Stimulated activated naive CD8-positive, alpha-beta T cell treated with anti-CD3 and anti-CD28 coated beads, Interleukin-15, Interleukin-2, amounts not matched to agents 100 ng/mL and 50 ng/mL, for 24 hours (primary cell): ENCODE measurements around the gene C18orf54.
"Not testable (repeated sequence)": the region's sequence is repeated elsewhere in the genome, so short reads cannot be mapped to it uniquely, and the experiment has no call there.

Experiments
- H3K27ac Mint-ChIP-seq: one replicate; pipeline ENCODE4 v1.8.0; 2021; ENCODE audit warnings: mild to moderate bottlenecking, mixed read lengths
- H3K27me3 Mint-ChIP-seq: one replicate; pipeline ENCODE4 v1.8.0; 2021; ENCODE audit warnings: mixed read lengths
- H3K36me3 Mint-ChIP-seq: one replicate; pipeline ENCODE4 v1.8.0; 2021; ENCODE audit warnings: low read depth, mixed read lengths
- H3K4me1 Mint-ChIP-seq: one replicate; pipeline ENCODE4 v1.8.0; 2021; ENCODE audit warnings: low read depth, mixed read lengths
- H3K4me3 Mint-ChIP-seq: one replicate; pipeline ENCODE4 v1.8.0; 2021; ENCODE audit warnings: mild to moderate bottlenecking, mixed read lengths
- H3K9me3 Mint-ChIP-seq: one replicate; pipeline ENCODE4 v1.8.0; 2021; ENCODE audit warnings: mixed read lengths

C18orf54 gene

DNA sequence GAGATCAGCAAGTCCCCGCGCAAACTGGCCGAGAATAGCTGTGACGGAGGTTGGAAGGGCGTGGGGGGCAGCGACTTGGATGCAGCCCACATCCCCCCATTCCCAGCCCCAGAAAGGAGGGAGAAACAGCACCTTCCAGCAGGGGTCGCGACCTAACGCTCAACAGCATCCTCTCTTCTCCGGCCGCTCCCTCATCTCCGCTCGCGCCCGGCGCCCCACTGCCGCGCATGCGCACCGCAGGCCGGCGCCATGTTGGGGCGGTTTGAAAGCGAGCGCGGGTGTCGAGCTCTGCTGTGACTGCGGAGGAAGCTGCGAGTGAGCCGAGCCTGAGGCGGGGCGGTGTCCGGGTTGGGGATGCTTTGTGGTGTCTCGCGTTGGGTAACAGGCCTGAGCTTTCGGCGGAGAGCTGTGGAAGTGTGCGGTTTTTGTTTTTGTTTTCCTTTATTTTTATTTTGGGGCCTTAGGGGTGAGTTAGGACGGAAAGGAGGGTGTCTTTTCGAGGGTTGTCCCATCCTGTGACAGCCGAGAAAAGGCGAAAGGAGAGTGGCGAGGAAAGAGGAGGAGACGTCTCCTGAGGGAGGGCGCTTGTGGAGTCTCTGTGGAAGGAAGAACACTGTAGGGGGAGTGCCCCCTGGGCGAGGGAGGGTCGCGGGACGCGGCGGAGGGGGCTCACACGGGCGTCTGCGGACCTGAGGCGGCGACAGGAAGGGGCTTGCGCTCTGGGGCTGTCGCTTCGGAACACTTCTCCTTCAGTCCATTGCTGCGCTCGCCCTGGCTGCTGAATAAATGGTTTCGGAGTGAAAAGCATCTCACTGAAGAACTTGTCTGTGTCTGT lies at the start of gene C18orf54, which contains the start of gene STARD6:
TSS of gene C18orf54 (plus strand) at position 247 of the 835 bp plus-strand sequence. CDS start 2,667 bp downstream, outside the sequence.
TSS of gene STARD6 (minus strand) at position 199 of the 835 bp plus-strand sequence. CDS start 3,285 bp downstream, outside the sequence.
- H3K9me3 Mint-ChIP-seq = no peaks in the 10 kb centered on the region
- peaks cover 6% of the 10 kb centered on the region for H3K27me3 Mint-ChIP-seq
- H3K36me3 Mint-ChIP-seq = peaks cover 24% of the 10 kb centered on the region
- H3K4me3 Mint-ChIP-seq = peak within 1 kb of the TSS; percentile 93
- H3K27ac Mint-ChIP-seq = peak within 1 kb of the TSS; percentile 94
- peaks cover 19% of the 10 kb centered on the region for H3K4me1 Mint-ChIP-seq

DNA sequence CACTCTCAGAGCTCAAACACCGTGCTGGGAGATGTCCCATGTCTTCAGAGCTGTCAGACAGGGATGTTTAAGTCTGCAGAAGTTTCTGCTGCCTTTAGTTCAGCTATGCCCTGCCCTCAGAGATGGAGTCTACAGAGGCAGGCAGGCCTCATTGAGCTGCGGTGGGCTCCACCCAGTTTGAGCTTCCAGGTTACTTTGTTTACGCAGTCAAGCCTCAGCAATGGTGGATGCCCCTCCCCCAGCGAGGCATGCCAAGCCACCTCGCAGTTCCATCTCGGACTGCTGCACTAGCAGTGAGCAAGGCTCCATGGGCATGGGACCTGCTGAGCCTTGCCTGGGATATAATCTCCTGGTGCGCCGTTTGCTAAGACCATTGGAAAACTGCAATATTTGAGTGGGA lies 48.1 kb upstream of the C18orf54 start:
- not testable (repeated sequence) for H3K27ac Mint-ChIP-seq

DNA sequence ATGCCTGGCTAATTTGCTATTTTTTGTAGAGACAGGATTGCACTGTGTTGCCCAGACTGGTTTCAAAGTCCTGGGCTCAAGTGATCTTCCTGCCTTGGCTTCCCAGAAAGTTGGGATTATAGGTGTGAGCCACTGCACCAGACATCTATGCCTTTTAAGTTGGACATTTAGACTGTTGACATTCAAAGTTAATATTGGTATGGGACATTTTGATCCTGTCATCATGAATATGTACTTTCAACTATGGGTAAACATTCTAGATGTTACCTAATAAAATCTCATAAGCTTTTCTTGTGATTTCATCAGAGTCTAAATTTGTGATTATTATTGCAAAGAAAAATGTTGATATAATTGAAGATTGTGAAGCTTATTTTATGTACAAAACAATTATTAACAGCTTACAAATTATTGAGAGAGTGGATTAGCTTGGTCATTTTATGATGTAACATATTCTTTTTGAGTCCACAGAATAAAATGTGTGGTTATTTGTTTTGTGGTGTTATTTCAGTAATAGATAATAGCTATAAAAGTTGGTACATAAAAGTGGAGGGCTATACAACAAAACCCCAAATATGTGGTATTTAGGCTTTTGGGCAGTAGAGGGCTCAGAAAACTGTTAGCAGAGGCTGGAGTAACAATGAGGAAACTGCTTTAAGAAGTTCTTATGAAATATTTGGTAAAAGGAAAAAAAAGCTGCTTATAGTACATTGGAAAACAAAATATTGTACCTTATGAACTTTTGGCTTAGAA lies 41.5 kb upstream of the C18orf54 start:
- no peaks in the 10 kb centered on the region for H3K36me3 Mint-ChIP-seq

More for the DNA sequence above, 48.1 kb upstream of the C18orf54 start:
- H3K9me3 Mint-ChIP-seq, H3K4me3 Mint-ChIP-seq, H3K27me3 Mint-ChIP-seq, H3K36me3 Mint-ChIP-seq, H3K4me1 Mint-ChIP-seq: not testable (repeated sequence)

DNA sequence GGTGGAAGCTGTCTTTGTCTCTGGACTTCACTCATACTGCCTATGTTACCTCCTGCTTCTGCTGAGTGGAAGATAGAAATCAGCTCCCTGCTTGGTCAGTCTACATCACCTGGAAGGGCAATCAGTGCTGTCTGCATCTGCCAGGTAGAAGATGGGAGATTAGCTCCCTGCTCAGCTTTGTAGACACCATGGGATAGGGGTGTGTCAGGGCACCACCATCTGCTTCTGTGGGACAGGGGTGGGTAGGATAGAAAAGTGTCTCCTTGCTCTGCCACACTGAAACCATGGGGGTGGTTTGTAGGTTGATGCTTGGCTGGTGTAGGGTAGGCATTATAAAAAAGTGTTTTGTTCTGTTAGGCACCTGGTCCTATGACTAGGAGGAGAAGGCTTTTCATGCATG lies 34.1 kb upstream of the C18orf54 start:
- no peaks in the 10 kb centered on the region for H3K36me3 Mint-ChIP-seq
- H3K4me3 Mint-ChIP-seq = no peak overlapping the region
- peaks cover 5% of the 10 kb centered on the region for H3K27me3 Mint-ChIP-seq
- H3K9me3 Mint-ChIP-seq = no peaks in the 10 kb centered on the region
- H3K4me1 Mint-ChIP-seq = no peaks in the 10 kb centered on the region
- no peak overlapping the region for H3K27ac Mint-ChIP-seq

More for the DNA sequence above, 41.5 kb upstream of the C18orf54 start:
- Mint-ChIP-seq H3K9me3 (no peaks in the 10 kb centered on the region), H3K27ac (no peak overlapping the region), H3K27me3 (peaks cover 5% of the 10 kb centered on the region), H3K4me1 (no peaks in the 10 kb centered on the region), H3K4me3 (no peak overlapping the region)

DNA sequence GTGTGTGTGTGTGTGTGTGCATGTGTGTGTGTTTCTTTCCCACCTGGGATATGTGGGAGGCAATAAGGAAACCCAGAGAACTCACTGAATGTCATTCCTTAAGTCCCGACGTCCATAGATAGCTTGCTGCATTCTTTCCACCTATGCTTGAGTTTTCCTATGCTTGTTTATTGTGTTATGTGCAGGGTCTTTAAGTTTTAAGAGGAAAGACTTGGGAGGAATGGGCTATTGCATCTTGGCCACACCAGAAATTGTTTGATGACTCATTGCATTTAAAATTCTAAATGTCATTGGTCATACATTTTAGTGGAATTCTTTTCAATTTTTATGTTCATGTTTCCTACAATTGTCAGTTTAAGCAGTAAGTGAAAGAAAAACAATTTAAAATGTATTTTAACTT lies 33.7 kb upstream of the C18orf54 start:
- no peak overlapping the region for H3K27ac Mint-ChIP-seq

DNA sequence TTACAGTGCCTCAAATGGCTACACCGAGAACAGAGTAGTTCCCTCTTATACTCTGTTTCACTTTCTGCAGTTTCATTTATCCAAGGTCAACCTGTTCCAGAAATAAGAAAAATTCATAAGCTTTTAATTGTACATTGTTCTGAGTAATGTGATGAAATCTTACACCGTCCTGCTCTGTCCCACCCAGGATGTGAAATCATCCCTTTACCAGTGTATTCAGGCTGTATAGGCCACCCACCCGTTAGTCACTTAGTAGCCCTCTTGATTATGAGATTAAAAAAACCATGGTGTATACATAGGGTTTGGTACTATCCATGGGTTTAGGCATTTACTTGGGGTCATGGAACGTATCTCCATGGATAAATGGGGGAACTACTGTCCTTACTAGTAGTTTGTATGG lies 29.9 kb upstream of the C18orf54 start:
- H3K9me3 Mint-ChIP-seq = no peaks in the 10 kb centered on the region
- H3K36me3 Mint-ChIP-seq = no peaks in the 10 kb centered on the region
- H3K27ac Mint-ChIP-seq = no peak overlapping the region
- H3K4me1 Mint-ChIP-seq = no peaks in the 10 kb centered on the region
- H3K27me3 Mint-ChIP-seq = peaks cover 5% of the 10 kb centered on the region
- no peak overlapping the region for H3K4me3 Mint-ChIP-seq

More for the DNA sequence above, 33.7 kb upstream of the C18orf54 start:
- Mint-ChIP-seq H3K4me3 (no peak overlapping the region), H3K9me3 (no peaks in the 10 kb centered on the region), H3K27me3 (peaks cover 5% of the 10 kb centered on the region), H3K36me3 (no peaks in the 10 kb centered on the region), H3K4me1 (no peaks in the 10 kb centered on the region)

DNA sequence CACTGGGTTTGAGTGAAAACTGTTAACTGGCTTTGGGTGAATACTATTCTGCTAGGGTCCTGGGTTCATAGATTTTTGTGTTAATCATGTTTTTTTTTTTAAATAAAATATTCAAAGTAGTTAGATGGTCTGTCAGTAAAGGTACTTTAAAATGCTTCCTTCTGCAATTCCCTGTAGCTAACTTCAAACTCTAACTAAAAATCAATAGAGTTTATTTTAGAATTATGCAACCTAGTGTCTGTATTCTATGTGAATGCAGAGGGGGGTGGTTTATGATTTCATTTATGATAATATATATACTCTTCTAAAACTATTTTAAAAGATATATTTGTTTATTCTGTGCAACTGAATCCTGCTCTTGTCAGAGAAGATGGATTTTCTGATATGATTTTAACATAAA lies 27.9 kb upstream of the C18orf54 start:
- peaks cover 5% of the 10 kb centered on the region for H3K27me3 Mint-ChIP-seq
- no peaks in the 10 kb centered on the region for H3K4me1 Mint-ChIP-seq
- no peak overlapping the region for H3K4me3 Mint-ChIP-seq
- no peaks in the 10 kb centered on the region for H3K9me3 Mint-ChIP-seq
- no peak overlapping the region for H3K27ac Mint-ChIP-seq
- H3K36me3 Mint-ChIP-seq = no peaks in the 10 kb centered on the region

DNA sequence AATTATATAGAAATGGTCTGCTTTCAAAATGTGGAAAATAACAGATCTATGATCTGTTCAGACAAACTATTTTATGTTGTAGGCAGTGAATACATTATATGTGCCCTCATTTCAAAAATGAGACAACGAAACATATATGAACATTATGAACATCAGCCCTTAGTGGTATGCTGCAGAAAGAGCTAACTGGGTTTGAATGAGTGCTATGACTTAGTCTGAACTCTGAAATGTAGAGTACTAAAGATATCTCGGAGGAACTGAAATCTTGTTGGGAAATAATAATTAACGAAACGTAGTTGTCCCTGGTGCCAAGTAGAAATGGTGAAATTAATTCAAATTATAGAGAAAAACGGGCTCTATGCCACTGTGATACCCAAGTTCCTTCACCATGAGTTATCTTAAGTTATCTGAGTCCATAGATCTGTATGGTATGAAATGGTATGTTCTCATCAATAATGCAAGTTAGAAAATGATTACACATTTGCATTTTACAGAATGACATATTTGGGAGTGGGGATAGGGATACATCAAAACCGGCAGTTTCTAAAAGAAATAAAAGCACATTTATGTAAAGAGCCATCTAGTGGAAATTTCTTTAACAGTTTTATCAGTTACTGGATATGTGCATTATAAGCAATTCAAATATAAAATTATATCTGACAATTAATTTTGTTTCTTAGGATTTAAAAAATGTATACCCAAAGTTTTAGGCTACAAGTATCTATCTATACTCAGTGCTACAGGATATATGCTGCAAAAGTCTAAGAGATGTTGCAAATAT lies 26.7 kb upstream of the C18orf54 start:
- H3K27ac Mint-ChIP-seq = no peak overlapping the region
- H3K36me3 Mint-ChIP-seq = no peaks in the 10 kb centered on the region
- no peaks in the 10 kb centered on the region for H3K9me3 Mint-ChIP-seq
- H3K4me1 Mint-ChIP-seq = no peaks in the 10 kb centered on the region
- peaks cover 7% of the 10 kb centered on the region for H3K27me3 Mint-ChIP-seq
- H3K4me3 Mint-ChIP-seq = no peak overlapping the region

DNA sequence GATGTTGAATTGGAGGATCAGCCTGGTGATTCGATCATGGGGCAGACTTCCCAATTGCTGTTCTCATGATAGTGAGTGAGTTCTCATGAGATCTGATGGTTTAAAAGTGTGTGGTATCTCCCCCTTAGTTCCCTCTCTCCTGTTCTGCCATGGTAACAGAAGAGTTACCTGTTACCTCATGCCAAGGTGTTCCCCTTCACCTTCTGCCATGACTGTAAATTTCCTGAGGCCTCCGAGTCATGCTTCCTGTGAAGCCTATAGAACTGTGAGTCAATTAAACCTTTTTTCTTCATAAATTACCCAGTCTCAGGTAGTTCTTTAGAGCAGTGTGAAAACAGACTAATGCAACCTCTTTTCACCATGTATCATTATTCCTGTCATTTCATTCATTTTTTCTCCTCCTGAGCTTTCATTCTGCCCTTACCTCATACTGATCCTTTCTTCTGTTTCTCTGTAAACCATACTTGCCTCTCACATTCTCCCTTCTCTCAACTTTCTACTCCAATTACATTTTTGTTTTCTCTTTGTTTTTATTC lies 22.0 kb upstream of the C18orf54 start:
- Mint-ChIP-seq H3K27ac (no peak overlapping the region), H3K4me3 (no peak overlapping the region), H3K36me3 (no peaks in the 10 kb centered on the region)

DNA sequence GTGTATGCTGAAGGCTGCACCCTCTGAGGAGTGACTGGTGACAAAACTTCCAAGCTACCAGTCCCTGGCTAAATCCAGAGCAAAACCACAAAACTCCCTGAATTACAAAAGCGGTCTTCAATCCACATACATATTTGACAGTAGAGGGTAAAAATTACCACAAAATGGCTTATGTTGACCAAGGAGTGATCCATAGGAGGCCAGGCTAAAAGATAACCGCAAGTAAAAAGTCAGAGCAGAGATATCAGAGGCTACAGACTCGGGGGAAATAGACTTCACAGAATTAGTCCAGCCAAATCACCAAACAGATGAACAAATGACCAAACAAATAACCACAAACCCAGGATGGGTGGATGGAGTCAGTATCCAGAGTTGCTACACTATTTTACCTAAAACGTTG lies 19.5 kb upstream of the C18orf54 start:
- H3K4me3 Mint-ChIP-seq = no peak overlapping the region
- no peaks in the 10 kb centered on the region for H3K36me3 Mint-ChIP-seq
- H3K4me1 Mint-ChIP-seq = no peaks in the 10 kb centered on the region
- peaks cover 7% of the 10 kb centered on the region for H3K27me3 Mint-ChIP-seq
- H3K27ac Mint-ChIP-seq = no peak overlapping the region
- H3K9me3 Mint-ChIP-seq = no peaks in the 10 kb centered on the region

More for the DNA sequence above, 22.0 kb upstream of the C18orf54 start:
- H3K9me3 Mint-ChIP-seq = no peaks in the 10 kb centered on the region
- no peaks in the 10 kb centered on the region for H3K4me1 Mint-ChIP-seq
- peaks cover 11% of the 10 kb centered on the region for H3K27me3 Mint-ChIP-seq

DNA sequence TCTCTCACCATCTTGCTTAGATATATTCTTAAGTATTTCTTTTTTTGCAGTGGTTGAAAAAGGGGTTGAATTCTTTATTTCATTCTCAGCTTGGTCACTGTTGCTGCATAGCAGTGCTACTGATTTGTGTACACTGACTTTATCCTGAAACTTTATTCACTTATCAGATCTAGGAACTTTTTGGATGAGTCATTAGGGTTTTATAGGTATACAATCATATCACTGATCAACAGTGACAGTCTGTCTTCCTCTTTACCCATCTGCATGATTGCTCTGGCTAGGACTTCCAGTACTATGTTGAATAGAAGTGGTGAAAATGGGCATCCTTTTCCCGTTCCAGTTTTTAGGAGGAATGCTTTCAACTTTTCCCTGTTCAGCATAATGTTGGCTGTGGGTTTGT lies 6.5 kb upstream of the C18orf54 start:
- Mint-ChIP-seq H3K4me1 (no peaks in the 10 kb centered on the region), H3K27me3 (peaks cover 36% of the 10 kb centered on the region), H3K36me3 (no peaks in the 10 kb centered on the region), H3K4me3 (no peak overlapping the region), H3K9me3 (peaks cover 4% of the 10 kb centered on the region), H3K27ac (no peak overlapping the region)

DNA sequence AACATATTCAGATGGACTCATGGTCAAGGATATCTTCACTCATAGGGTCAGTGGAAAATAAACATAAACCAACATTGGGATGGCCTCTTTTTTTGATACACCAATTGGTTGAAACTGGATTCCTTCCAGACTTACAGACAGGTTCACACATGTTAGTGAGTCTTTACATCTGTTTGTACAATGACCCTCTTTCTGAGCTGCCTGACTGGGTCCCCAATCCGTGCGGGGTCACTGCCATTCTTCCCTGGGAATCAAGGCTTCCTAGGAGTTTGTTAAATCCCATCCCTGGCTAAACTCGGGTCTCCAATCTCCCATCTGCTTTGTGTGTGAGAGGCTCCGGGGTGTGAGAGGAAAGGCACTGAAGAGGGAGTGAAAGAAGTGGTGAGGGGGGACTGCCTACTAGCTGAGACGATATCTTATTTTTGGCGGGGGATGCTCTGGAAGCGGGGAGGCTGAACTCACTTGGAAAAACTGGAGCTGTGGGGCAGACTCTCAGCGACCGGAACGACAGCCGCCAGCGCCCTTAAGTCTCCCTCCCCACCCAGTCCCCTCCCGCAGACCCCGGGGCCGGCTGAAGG lies 535 bp upstream of the C18orf54 start:
- Mint-ChIP-seq H3K36me3 (peaks cover 20% of the 10 kb centered on the region), H3K27me3 (peaks cover 8% of the 10 kb centered on the region), H3K4me3 (peak overlapping the region; percentile 93), H3K4me1 (peaks cover 19% of the 10 kb centered on the region), H3K9me3 (peaks cover 2% of the 10 kb centered on the region), H3K27ac (peak overlapping the region; percentile 94)

DNA sequence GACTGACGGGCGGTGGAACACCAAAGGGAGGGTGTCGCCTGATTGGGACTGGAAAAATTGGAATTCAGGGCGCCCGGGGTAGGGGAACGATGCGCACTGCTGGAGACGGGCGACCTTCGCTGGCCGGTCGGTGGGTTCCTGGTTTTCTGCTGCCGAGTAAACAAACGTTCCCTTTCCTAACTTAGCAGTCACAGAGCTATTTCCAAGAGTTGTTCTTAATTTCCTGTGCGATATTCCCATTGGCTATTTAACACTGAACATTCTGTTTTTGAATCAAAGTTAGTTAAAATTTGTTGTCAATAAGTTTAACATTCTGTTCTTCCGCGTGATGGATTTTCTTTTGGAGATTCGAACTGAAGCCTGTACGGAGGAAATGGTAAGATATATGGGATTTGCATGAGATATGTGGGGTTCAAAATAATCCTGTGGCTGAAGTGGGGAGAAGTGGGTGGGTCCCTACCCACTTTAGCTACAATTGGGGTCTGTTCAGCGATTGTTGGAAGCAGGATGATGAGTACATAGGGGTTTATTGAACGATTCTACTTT lies 862 bp downstream of the C18orf54 start:
- H3K9me3 Mint-ChIP-seq = no peaks in the 10 kb centered on the region
- H3K27ac Mint-ChIP-seq = peak overlapping the region; percentile 94
- peak overlapping the region; percentile 93 for H3K4me3 Mint-ChIP-seq
- peaks cover 6% of the 10 kb centered on the region for H3K27me3 Mint-ChIP-seq
- H3K4me1 Mint-ChIP-seq = peaks cover 19% of the 10 kb centered on the region
- peaks cover 24% of the 10 kb centered on the region for H3K36me3 Mint-ChIP-seq

DNA sequence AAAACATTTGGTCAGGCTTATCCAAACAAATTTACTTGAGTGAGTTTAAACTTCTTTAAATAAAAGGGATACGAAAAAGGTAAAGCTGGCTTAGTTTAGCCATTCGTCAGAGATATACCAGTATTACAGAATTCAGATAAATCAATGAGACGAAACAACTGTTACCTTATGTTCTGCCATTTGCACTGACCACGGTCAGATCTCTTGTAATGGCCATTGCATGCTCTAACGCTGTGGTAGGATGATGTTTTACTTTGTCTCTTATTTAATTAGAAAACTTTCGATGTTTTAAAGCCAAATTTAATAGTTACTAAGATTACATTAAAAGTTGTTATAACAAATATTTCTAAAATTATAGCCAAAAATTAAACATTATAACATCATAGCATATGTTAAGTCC lies 1.5 kb downstream of the C18orf54 start:
- no peaks in the 10 kb centered on the region for H3K9me3 Mint-ChIP-seq

More for the DNA sequence above, 1.5 kb downstream of the C18orf54 start:
- peaks cover 19% of the 10 kb centered on the region for H3K4me1 Mint-ChIP-seq
- peak overlapping the region; percentile 94 for H3K27ac Mint-ChIP-seq
- H3K27me3 Mint-ChIP-seq = peaks cover 6% of the 10 kb centered on the region
- peaks cover 24% of the 10 kb centered on the region for H3K36me3 Mint-ChIP-seq
- peak overlapping the region; percentile 93 for H3K4me3 Mint-ChIP-seq
